ENCODE results near the gene SDF4.
A peak's percentile ranks its signal among the peaks of the same experiment; 100 is the strongest.

SDF4 gene

GRCh38 chr1:1175221-1176062, 56.4 kb downstream of the SDF4 start:
- no peak for DNase-seq

GRCh38 chr1:1173793-1174415, 57.9 kb downstream of the SDF4 start, which contains the start of gene TTLL10:
Gene TTLL10, plus strand, starts transcription at chr1:1173880. Its CDS starts 5,336 bp downstream, at chr1:1179216.
- DNase-seq = peak; percentile 47 to 76

GRCh38 chr1:1173061-1173792, 58.6 kb downstream of the SDF4 start:
- no peak for DNase-seq

- peak; percentile 48 to 63 for DNase-seq
Observed at GRCh38 chr1:1171546-1172340, 60.1 kb downstream of the SDF4 start.

- DNase-seq = no peak
Observed at GRCh38 chr1:1171161-1171545, 60.6 kb downstream of the SDF4 start.

GRCh38 chr1:1170215-1171091, 61.3 kb downstream of the SDF4 start:
- no peak for DNase-seq

GRCh38 chr1:1169429-1170214, 62.2 kb downstream of the SDF4 start:
- no peak for DNase-seq

- no peak for DNase-seq
Observed at GRCh38 chr1:1168451-1169411, 63.1 kb downstream of the SDF4 start.

GRCh38 chr1:1167841-1168450, 63.9 kb downstream of the SDF4 start:
- no peak for DNase-seq

GRCh38 chr1:1167398-1167821, 64.4 kb downstream of the SDF4 start:
- no peak for DNase-seq

Data from CD4-positive, alpha-beta T cell treated with Interferon alpha-2 for 1 hour (primary cell).